SJCRH30 (cell line): Measurements from ENCODE around the gene GDI1. TPM values are rescaled to one million over a fixed set of nuclear protein-coding genes. Genes with fewer than 3 reads are reported as not detected.

Experiments used
- DNase-seq, 2 experiments: peaks; one replicate each; pipeline ENCODE4 v3.0.0-alpha.2; 2015 to 2020
- H3K27ac ChIP-seq: fragments of 250-450 bp; sonication (Bioruptor Pico); 2 replicates; pipeline ENCODE4 v1.5.1; 2020; ENCODE audit warnings: mild to moderate bottlenecking, moderate library complexity
- H3K27me3 ChIP-seq: fragments of 250-450 bp; sonication (Bioruptor Pico); 2 replicates; pipeline ENCODE4 v1.5.1; 2020; ENCODE audit warnings: mild to moderate bottlenecking, moderate library complexity
- H3K36me3 ChIP-seq: fragments of 250-450 bp; sonication (Bioruptor Pico); 2 replicates; pipeline ENCODE4 v1.5.1; 2020; ENCODE audit warnings: mild to moderate bottlenecking, moderate library complexity
- H3K4me1 ChIP-seq: fragments of 250-450 bp; sonication (Bioruptor Pico); 2 replicates; pipeline ENCODE4 v1.5.1; 2020; ENCODE audit warnings: mild to moderate bottlenecking, moderate library complexity
- H3K4me3 ChIP-seq: fragments of 250-450 bp; sonication (Bioruptor Pico); 2 replicates; pipeline ENCODE4 v1.5.1; 2020; ENCODE audit warnings: mild to moderate bottlenecking, moderate library complexity
- H3K9me3 ChIP-seq: fragments of 250-450 bp; sonication (Bioruptor Pico); replicated peaks from 2 replicates; pipeline ENCODE4 v1.5.1; 2020; ENCODE audit warnings: mild to moderate bottlenecking, moderate library complexity
- total RNA-seq: library from RNA; depleted of rRNA; stranded (reverse); fragments of >200 nt; shearing (Covaris generic); gene quantifications from 2 replicates; pipeline ENCODE4 v1.2.3, GENCODE V29; 2014

The GDI1 gene
- total RNA-seq, 1 experiment from 2014 or later, result 75.8 TPM

DNA sequence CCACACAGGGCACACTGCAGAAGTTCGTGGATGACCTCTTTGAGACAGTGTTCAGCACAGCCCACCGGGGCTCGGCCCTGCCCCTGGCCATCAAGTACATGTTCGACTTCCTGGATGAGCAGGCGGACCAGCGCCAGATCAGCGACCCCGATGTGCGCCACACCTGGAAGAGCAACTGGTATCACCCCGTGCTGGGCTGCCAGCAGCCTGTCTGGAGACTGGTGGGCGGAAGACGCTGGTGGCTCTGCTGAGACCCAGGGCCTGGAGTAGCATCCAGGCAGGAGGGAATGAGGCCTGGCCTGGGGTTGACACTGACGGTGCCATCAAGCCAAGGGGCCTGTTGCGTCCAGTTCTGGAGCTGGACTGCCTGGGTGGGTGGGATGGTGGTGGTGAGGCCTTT lies 33.5 kb downstream of the GDI1 start:
- no peaks in the 10 kb centered on the region for H3K4me1 ChIP-seq
- H3K27me3 ChIP-seq, result no peaks in the 10 kb centered on the region
- no peak overlapping the region for H3K4me3 ChIP-seq
- DNase-seq, result no peak
- no peaks in the 10 kb centered on the region for H3K9me3 ChIP-seq
- no peak overlapping the region for H3K27ac ChIP-seq
- H3K36me3 ChIP-seq, result no peaks in the 10 kb centered on the region

DNA sequence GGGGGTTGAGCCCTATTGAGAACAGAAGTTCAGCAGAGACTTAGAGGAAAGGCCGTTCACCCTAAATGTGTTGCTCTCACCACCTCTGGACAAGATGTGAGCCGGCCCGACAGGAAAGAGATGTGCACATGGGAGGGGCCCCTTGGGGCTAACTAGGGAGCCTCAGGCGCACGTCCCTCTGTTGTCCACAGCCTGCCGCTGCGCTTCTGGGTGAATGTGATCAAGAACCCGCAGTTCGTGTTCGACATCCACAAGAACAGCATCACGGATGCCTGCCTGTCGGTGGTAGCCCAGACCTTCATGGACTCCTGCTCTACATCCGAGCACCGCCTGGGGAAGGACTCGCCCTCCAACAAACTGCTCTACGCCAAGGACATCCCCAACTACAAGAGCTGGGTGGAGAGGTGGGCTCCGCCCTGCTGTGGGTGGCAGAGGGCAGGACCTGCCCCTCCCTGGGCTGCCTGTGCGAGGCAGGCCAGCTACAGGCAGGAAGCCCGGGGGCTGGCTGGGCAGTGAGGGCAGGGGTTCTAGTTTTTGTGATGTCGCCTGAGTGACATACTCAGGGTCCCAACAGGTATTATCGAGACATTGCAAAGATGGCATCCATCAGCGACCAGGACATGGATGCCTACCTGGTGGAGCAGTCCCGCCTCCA lies 34.1 kb downstream of the GDI1 start:
- Histone ChIP-seq H3K27ac (no peak overlapping the region), H3K36me3 (no peaks in the 10 kb centered on the region), H3K27me3 (no peaks in the 10 kb centered on the region), H3K4me1 (no peaks in the 10 kb centered on the region), H3K9me3 (no peaks in the 10 kb centered on the region), H3K4me3 (no peak overlapping the region)
- DNase-seq, result no peak

DNA sequence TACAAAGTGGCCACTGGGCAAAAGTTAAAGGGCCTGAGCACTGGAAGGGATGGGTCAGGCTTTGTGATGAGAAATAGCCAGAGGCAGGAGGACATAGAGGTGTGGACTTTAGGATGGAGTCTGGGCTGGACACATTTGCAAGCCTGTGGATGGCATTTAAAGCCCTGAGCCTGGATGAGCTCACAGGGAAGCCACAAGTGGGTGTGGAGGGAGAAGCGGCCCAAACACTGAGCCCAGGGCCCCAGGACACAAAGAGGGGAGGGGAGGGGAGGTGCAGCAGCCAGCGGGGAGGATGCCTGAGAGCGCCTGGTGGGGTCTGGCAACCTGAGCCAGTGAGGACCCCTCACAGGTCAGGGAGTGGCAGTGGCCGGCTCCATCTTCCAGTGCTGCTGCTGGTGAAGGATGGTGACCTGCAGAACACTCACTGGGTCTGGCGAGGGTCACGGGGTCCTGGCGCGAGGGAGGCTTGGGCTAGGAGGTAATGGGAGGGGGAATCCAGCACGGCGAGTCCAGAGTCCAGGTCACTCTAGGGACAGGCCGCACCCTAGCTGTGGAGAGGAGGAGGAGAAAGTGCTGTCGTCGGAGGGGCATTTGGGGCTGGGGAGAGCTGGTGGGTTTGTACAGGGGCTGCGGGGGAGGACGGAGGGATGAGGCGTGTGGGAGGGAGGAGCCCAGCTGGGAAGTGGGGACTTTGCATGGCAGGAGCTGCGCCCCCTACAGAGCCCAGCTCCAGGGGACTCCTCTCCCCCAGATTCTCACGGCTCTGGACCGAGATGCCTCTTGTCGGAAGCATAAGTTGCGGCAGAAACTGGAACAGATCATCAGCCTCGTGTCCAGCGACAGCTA lies 35.1 kb downstream of the GDI1 start:
- Histone ChIP-seq H3K36me3 (no peaks in the 10 kb centered on the region), H3K27me3 (no peaks in the 10 kb centered on the region), H3K27ac (no peak overlapping the region), H3K9me3 (no peaks in the 10 kb centered on the region), H3K4me3 (no peak overlapping the region), H3K4me1 (no peaks in the 10 kb centered on the region)
- DNase-seq, result no peak

DNA sequence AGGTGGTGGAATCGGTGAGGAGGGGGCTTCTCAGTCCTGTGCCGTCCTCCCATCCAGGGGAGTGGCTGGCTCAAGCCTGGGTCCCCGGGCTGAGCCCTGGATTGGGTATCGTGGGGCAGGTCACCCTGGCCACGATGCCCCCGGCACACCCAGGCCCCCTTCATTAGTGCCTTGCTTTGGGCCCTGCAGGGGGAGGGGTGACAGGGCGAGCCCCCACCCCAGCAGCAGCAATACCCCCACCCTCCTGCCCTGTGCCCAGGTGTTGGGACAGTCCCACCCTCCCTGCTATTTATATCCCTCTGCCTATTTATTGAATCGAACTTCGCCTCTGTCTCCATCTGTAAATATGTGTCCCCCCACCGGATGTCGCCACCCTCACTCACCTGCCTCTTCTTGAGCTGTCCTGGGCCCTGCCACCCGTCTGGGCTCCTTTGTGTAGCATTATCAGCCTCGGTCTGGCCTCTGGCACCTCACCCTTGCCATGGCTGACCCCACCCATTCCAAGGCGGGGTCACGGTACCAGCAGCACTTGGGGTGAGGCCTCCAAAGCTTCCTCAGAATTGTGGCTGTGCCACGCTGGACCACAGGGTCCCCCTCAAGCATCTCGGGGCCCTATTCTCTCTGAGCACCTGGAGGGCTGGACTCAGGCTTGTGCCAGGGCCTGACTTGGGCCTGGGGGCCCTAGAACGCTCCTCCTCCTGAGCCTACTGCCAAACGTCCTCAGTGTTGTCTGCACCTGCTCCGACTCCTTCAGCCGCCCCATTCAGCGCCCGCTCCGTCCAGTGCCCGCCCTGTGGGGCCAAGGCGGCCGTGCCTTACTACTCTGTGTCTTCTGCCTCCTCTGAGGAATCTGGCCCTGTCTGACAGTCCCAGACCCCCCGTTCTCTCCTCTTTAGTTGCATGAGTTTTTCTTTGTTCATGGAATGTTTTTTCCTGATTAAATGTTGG lies 36.0 kb downstream of the GDI1 start:
- Histone ChIP-seq H3K27ac (no peak overlapping the region), H3K27me3 (no peaks in the 10 kb centered on the region), H3K4me1 (no peaks in the 10 kb centered on the region), H3K9me3 (no peaks in the 10 kb centered on the region), H3K4me3 (no peak overlapping the region), H3K36me3 (no peaks in the 10 kb centered on the region)
- no peak for DNase-seq

DNA sequence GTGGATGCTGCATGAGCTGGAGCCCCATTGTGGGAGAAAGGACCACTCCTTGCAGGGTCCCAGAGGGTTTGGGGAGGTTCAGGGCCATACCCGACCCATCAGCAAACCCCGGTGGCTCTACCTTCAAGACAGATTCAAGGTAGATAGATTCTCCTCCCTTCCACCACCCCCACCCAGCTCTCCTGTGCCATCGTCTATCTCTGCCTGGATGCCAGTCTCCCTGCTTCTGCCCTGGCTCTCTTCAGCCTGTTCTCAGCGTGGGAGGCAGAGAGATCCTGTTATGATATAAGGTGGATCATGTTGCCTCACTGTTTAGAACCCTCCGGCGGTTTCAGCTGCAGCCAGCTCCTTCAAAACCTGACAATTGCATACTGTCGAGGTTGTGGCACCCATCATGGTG lies 36.7 kb downstream of the GDI1 start:
- Histone ChIP-seq H3K4me1 (no peaks in the 10 kb centered on the region), H3K27ac (no peak overlapping the region), H3K36me3 (no peaks in the 10 kb centered on the region), H3K27me3 (no peaks in the 10 kb centered on the region), H3K9me3 (no peaks in the 10 kb centered on the region), H3K4me3 (no peak overlapping the region)
- DNase-seq, result no peak

DNA sequence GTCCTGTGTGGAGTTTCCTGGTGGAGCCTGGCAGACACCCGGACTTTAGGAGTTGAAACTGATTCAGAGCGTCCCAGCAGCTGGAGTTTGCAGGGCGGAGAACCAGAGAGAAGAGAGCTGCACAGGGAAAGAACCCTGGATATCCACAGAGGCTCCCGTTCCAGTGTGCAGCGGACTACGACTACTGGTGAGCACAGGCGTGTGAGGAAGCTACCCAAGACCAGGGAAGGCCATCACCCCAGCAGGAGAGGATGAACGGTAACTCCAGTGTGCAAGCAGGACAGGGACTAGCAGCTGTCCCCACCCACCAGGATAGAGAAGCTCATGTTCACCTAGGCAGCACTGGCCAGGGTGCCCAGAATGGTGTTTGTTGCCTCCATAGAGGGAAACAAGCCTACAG lies 39.9 kb downstream of the GDI1 start:
- H3K36me3 ChIP-seq, result no peaks in the 10 kb centered on the region
- no peaks in the 10 kb centered on the region for H3K27me3 ChIP-seq
- H3K4me1 ChIP-seq, result no peaks in the 10 kb centered on the region
- H3K4me3 ChIP-seq, result no peak overlapping the region
- no peak for DNase-seq
- H3K9me3 ChIP-seq, result no peaks in the 10 kb centered on the region
- no peak overlapping the region for H3K27ac ChIP-seq

DNA sequence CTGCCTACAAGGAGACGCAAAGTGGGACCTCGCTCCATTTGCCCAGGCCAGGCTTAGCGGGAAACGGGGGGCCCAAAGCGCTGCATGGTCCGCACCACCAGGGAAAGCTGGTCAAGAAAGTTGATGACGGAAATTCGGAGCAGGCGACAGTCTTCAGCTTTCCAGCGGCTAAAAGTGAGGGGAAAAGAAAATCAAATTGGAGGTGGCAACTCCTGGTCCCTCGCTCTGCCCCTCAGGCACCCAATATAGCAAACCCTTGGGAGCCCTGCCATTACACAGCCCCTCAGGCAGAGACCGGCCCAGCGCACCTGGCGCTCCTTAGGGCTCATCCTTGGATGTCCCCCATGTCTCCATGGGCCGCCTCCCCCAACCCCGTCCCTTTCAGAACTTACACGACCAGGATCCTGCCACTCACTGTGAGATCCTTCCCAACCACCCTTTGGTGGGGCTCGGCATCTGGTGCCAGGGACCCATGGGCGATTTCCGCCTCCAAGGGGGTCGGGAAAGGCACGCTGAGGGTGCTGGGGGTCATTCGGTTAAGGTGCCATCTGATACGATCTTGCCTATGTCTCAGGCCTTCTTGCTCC lies 41.0 kb downstream of the GDI1 start:
- no peaks in the 10 kb centered on the region for H3K9me3 ChIP-seq
- H3K4me3 ChIP-seq, result peak overlapping the region; percentile 60
- H3K36me3 ChIP-seq, result no peaks in the 10 kb centered on the region
- DNase-seq, result no peak
- H3K27me3 ChIP-seq, result no peaks in the 10 kb centered on the region
- H3K4me1 ChIP-seq, result no peaks in the 10 kb centered on the region
- H3K27ac ChIP-seq, result no peak overlapping the region; the same call in 1 of the 2 replicates

DNA sequence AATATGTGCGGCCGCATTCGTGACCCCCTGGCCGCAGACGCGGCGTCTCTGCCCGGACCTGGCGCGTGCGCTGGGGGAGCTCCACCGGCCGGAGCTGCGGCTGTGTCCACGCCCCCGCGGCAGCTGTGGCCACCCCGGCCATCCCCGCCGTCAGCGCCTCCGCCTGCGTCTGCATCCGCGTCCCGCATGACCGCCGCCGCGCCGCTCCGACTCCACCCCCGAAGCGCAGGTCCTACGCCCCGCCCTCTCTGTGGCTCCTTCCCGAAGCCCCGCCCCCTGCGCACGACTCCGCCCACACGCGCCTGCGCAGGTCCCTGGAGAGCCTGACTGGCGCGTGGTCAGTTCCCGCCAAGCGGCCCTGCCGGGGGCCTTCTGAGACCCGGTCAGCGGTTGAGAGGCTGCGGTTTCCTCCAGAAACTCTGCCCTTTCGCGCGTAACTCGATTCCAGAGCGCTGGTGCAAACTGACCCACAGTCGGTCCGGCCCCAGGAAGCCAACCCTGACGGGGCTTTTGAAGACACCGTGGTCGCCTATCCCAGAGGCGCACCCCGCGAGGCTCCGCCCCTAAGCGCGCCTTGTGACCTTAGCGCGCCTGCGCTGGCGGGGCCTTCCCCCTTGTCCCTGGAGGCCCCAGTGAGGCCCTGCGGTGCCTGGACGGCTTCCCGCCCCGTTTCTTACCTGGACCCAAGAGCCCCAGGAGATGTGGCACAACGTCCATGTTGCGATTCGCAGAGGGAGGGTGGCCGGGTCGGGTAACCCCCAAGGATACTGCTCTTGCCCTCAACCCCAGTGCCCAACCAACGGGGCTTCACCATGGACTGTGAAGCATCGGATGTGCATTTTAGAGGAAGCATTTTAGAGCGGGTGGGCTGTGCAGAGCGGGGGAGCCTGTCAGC lies 42.0 kb downstream of the GDI1 start, which contains the start of gene LAGE3:
Gene LAGE3 (minus strand): TSS at position 554 of the 895 bp plus-strand sequence. CDS start 366 bp downstream, at position 188.
- Histone ChIP-seq H3K4me1 (no peaks in the 10 kb centered on the region), H3K4me3 (peak within 1 kb of the TSS; percentile 60), H3K27ac (peak within 1 kb of the TSS; percentile 20; the same call in 1 of the 2 replicates), H3K36me3 (no peaks in the 10 kb centered on the region), H3K9me3 (no peaks in the 10 kb centered on the region), H3K27me3 (no peaks in the 10 kb centered on the region)
- peak; percentile 88 to 90 for DNase-seq

DNA sequence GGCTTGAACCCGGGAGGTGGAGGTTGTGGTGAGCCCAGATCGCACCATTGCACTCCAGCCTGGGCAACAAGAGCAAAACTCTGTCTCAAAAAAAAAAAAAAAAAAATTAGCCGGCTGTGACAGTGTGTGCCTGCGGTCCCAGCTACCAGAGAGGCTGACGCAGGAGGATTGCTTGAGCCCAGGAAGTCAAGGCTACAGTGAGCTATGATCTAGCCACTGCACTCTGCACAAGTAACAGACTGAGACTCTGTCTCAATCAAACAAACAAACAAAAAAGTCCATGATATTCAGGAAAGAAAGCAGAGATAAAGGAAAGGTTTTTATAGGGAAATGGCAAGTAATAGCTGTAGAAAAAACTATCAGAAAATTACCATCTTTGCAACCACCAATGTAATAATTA lies 44.2 kb downstream of the GDI1 start:
- no peak overlapping the region for H3K4me3 ChIP-seq
- no peak for DNase-seq
- no peaks in the 10 kb centered on the region for H3K27me3 ChIP-seq
- no peaks in the 10 kb centered on the region for H3K9me3 ChIP-seq
- H3K27ac ChIP-seq, result no peak overlapping the region
- no peaks in the 10 kb centered on the region for H3K4me1 ChIP-seq
- H3K36me3 ChIP-seq, result no peaks in the 10 kb centered on the region

DNA sequence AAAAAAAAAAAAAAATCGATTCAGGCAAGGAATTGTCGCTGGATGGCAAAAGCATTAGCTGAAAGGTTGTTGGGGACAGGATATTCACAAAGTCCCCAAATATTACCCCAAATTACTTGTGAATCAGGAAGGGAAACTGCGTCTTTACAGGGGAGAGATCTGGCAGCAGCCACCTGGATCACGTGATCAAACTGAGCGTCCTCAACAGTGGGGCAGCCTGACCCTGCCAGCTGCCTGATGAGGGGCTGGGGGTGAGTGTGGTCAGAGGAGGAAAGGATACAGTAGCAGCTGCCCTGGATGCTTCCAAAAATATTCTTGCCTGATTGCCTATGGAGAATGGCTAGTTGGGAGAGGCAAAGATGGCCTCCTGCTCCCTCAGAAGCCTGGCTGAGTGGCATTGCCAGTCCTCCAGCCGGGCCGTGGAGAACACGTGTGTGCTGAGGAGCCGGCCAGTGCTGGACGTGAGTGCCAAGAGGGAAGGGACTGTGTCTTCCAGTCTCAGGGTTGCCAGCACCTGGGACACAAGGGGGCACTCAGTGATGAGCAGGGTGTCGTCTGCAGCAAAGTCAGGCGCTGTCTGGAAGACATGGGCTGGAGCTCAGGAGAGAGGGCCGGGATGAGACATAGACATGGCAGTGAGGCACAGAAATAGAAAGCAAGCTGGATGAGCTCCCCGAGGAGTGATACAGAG lies 45.1 kb downstream of the GDI1 start:
- Histone ChIP-seq H3K4me3 (no peak overlapping the region), H3K36me3 (no peaks in the 10 kb centered on the region), H3K27me3 (no peaks in the 10 kb centered on the region), H3K27ac (no peak overlapping the region), H3K4me1 (no peaks in the 10 kb centered on the region), H3K9me3 (no peaks in the 10 kb centered on the region)
- no peak for DNase-seq

DNA sequence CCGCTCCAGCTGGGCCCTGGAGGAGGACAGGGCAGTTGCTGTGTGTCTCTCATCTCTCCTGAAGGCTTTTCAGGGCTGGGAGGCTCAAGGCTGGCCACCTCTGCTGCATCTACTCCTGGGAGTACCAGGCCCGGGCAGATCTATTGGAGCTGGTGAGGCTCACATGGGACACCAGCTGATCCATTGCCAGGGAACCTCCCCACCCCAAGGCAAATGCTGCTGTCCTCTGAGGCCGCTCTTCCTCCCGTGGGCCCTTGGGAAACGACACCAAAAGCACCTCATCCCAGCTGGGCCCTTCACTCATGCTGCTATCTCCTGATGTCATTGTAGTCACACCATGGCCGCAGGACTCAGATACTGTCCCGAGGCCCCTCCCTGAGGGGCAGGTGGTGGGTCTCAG lies 45.8 kb downstream of the GDI1 start:
- Histone ChIP-seq H3K4me3 (no peak overlapping the region), H3K9me3 (no peaks in the 10 kb centered on the region), H3K36me3 (no peaks in the 10 kb centered on the region), H3K4me1 (no peaks in the 10 kb centered on the region), H3K27ac (no peak overlapping the region), H3K27me3 (no peaks in the 10 kb centered on the region)
- peak; percentile 47 to 65 for DNase-seq

DNA sequence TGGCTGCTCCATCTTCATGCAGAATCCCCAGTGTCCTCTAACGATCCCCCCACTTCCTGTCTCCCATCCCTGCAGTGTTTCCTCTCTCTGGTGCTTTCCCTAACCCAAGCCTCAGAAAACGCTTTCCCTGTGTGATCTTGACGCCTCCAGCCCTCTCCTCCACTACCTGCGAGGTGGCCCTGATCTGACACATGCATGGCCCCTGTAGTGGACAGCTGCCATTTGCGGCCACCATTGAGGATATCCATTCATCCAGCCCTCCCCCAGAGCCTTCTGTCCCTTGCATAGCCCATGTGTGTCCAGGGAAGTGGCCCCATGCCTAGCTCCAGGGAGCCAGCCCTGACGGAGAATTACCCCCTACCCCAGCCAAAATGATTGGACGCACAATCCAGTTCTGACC lies 46.4 kb downstream of the GDI1 start:
- Histone ChIP-seq H3K27me3 (no peaks in the 10 kb centered on the region), H3K27ac (no peak overlapping the region), H3K4me3 (no peak overlapping the region), H3K9me3 (no peaks in the 10 kb centered on the region), H3K4me1 (no peaks in the 10 kb centered on the region), H3K36me3 (no peaks in the 10 kb centered on the region)
- DNase-seq, result no peak
